ENCODE results near the gene CTU2.

GRCh38 chr16:88702371-88703210 lies 3.7 kb upstream of the CTU2 start:
- TF ChIP-seq CTCF (IDR thresholded peaks at IDR 0.05) (no peak), POLR2A (IDR thresholded peaks at IDR 0.05) (no peak)

Measured in gastroesophageal sphincter (tissue), 3 donors.